Measurements from ENCODE around the gene STRN.

Gene STRN

DNA sequence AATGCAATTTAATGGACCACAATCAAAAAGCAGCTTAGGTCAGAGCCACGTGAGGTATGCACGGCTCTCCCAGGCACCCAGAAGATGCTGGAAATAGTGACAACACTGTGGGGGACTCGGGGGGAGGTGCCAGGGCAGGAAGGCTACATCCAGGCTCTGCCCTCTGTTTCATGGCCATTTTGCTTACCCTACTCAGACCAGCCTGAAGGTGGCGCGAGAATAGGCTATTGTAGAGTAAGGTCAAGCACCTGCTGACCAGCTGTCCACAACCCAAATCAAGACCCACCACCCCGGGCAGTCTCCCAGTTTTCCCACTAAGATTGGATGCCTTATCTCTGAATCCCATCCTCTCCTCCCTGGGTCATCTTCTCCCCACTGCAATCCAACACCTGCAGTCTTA lies 154.1 kb downstream of the STRN start:
- no peak overlapping the region for H3K4me3 ChIP-seq (ENCODE audit: low read depth in 1 of 2, low read length in 1 of 2)
- H3K27ac ChIP-seq, result no peak overlapping the region
- H3K9me3 ChIP-seq, result no peaks in the 10 kb centered on the region
- TF ChIP-seq, protein P1, sequence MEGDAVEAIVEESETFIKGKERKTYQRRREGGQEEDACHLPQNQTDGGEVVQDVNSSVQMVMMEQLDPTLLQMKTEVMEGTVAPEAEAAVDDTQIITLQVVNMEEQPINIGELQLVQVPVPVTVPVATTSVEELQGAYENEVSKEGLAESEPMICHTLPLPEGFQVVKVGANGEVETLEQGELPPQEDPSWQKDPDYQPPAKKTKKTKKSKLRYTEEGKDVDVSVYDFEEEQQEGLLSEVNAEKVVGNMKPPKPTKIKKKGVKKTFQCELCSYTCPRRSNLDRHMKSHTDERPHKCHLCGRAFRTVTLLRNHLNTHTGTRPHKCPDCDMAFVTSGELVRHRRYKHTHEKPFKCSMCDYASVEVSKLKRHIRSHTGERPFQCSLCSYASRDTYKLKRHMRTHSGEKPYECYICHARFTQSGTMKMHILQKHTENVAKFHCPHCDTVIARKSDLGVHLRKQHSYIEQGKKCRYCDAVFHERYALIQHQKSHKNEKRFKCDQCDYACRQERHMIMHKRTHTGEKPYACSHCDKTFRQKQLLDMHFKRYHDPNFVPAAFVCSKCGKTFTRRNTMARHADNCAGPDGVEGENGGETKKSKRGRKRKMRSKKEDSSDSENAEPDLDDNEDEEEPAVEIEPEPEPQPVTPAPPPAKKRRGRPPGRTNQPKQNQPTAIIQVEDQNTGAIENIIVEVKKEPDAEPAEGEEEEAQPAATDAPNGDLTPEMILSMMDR (IDR thresholded peaks at IDR 0.05), result no peak
- H3K36me3 ChIP-seq, result no peaks in the 10 kb centered on the region
- no peaks in the 10 kb centered on the region for H3K27me3 ChIP-seq
- no peaks in the 10 kb centered on the region for H3K4me1 ChIP-seq (ENCODE audit: control insufficient read depth in 1 of 2, insufficient read depth in 1 of 2, low read depth in 1 of 2, low read length in 1 of 2)

GRCh38 chr2:36811071-36811470 lies 155.3 kb downstream of the STRN start:
- TF ChIP-seq, protein P1 (IDR thresholded peaks at IDR 0.05), result no peak
- H3K27me3 ChIP-seq, result no peaks in the 10 kb centered on the region
- H3K4me3 ChIP-seq (ENCODE audit: low read depth in 1 of 2, low read length in 1 of 2), result no peak overlapping the region
- H3K27ac ChIP-seq, result no peak overlapping the region
- no peaks in the 10 kb centered on the region for H3K9me3 ChIP-seq
- no peaks in the 10 kb centered on the region for H3K36me3 ChIP-seq
- H3K4me1 ChIP-seq (ENCODE audit: control insufficient read depth in 1 of 2, insufficient read depth in 1 of 2, low read depth in 1 of 2, low read length in 1 of 2), result no peaks in the 10 kb centered on the region

DNA sequence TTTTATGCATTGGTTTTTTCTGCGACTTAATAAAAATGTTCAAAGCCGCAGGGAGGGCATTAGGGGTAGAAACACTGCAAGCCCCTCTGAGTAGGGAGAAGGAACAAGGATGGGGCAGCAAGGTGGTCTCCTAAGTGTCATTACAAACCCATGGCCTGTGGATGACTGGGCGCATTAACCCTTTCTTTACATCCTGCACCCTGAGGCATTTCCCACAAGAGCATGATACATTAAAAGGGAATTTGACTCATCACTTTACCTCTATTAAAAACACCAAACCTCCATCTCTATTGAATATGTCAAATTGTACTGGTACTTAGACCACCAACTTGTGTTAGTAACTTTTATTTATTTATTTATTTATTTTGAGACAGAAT lies 157.3 kb downstream of the STRN start:
- TF ChIP-seq, protein P1 (IDR thresholded peaks at IDR 0.05), result no peak
- H3K27me3 ChIP-seq, result no peaks in the 10 kb centered on the region
- no peak overlapping the region for H3K27ac ChIP-seq
- no peaks in the 10 kb centered on the region for H3K4me1 ChIP-seq (ENCODE audit: control insufficient read depth in 1 of 2, insufficient read depth in 1 of 2, low read depth in 1 of 2, low read length in 1 of 2)
- H3K4me3 ChIP-seq (ENCODE audit: low read depth in 1 of 2, low read length in 1 of 2), result no peak overlapping the region
- H3K36me3 ChIP-seq, result no peaks in the 10 kb centered on the region
- H3K9me3 ChIP-seq, result no peaks in the 10 kb centered on the region

- TF ChIP-seq, protein P1 (IDR thresholded peaks at IDR 0.05), result no peak
These were observed 157.8 kb downstream of the STRN start for GRCh38 chr2:36808386-36809068.

DNA sequence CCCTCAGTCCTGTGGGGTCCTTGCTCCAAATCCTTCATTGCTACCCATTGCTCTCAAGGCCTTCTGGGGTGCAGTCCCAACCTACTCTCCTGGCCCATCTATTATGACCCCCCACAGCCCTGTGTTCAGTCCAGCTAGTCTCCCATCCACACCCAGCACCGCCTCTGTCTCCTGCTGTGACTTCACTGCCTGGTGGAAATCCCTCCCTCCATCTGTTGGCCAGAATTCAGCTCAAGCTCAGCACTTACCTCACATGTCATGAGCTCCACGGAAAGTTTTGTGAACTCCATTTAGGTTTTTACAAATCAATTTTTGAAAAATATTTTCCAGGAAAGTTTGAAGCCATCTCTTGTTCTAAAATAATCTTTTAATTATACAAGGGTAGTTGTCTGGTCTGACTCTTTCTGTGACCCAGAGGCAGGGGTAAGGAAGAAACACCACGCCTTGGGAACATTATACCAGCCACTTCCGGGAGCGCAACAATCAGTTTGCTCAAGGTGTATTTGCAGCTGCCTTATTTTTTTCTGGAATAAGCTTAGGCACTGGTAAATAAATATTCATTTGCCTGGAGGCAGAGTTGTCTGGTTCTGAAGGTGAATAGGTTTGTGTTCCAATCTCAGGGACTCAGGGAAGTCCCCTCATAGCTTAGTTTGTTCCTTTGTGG lies 159.0 kb downstream of the STRN start:
- Histone ChIP-seq H3K4me1 (ENCODE audit: control insufficient read depth in 1 of 2, insufficient read depth in 1 of 2, low read depth in 1 of 2, low read length in 1 of 2) (no peaks in the 10 kb centered on the region), H3K27me3 (no peaks in the 10 kb centered on the region), H3K4me3 (ENCODE audit: low read depth in 1 of 2, low read length in 1 of 2) (no peak overlapping the region), H3K9me3 (no peaks in the 10 kb centered on the region), H3K36me3 (no peaks in the 10 kb centered on the region), H3K27ac (no peak overlapping the region)
- TF ChIP-seq, protein P1 (IDR thresholded peaks at IDR 0.05), result no peak

More at GRCh38 chr2:36808386-36809068, 157.8 kb downstream of the STRN start:
- no peaks in the 10 kb centered on the region for H3K36me3 ChIP-seq
- H3K27me3 ChIP-seq, result no peaks in the 10 kb centered on the region
- H3K27ac ChIP-seq, result no peak overlapping the region
- H3K4me3 ChIP-seq (ENCODE audit: low read depth in 1 of 2, low read length in 1 of 2), result no peak overlapping the region
- H3K9me3 ChIP-seq, result no peaks in the 10 kb centered on the region
- no peaks in the 10 kb centered on the region for H3K4me1 ChIP-seq (ENCODE audit: control insufficient read depth in 1 of 2, insufficient read depth in 1 of 2, low read depth in 1 of 2, low read length in 1 of 2)

Measured in neutrophil (primary cell).